ENCODE results near the gene CSAD. TPM values are rescaled to one million over a fixed set of nuclear protein-coding genes. Genes with fewer than 3 reads are reported as not detected.

The CSAD gene
- total and polyA plus RNA-seq, 2 of the 13 experiments (the other 11 are each of a cell fraction or from before 2014, with no cell fraction given), result 7.2 to 23.5 TPM

GRCh38 chr12:53201639-53202038 lies 20.9 kb upstream of the CSAD start:
- in situ Hi-C loops (cut with HindIII; ENCODE audit: extremely low pct_ligation_motif_present, low pct_unique_long_range_greater_than_20kb), result no loop called here
- CTCF ChIA-PET (ENCODE audit: low intra/inter-chr PET ratio, low total read pairs), result no interaction called here
- no peak for FAIRE-seq

More at GRCh38 chr12:53201639-53202038, 20.9 kb upstream of the CSAD start:
- peaks cover 2 to 11% of the 10 kb centered on the region in 2 experiments; a peak in 3 of 5 replicates for H3K27me3 ChIP-seq (ENCODE audit: control insufficient read depth in 1 of 2, insufficient read depth in 2 of 2, low read length in 2 of 2)
- no peak overlapping the region for H3K4me3 ChIP-seq (replicated peaks in 1 of 3; ENCODE audit: insufficient read depth in 1 of 3, low read depth in 2 of 3, low read length in 3 of 3)
- H3K36me3 ChIP-seq (replicated peaks in 1 of 2; ENCODE audit: control insufficient read depth in 1 of 2, insufficient read depth in 2 of 2, low read length in 2 of 2), result no peaks in the 10 kb centered on the region
- H4K20me1 ChIP-seq (ENCODE audit: insufficient read depth, low read length), result no peaks in the 10 kb centered on the region
- no peak overlapping the region for H3K27ac ChIP-seq (ENCODE audit: extremely low read length, insufficient read depth, low read length)
- ATAC-seq (no peak), DNase-seq (ENCODE audit: low spot score) (no peak)
- no peak overlapping the region for H3K4me2 ChIP-seq (ENCODE audit: low read depth, low read length)
- no peaks in the 10 kb centered on the region for H3K79me2 ChIP-seq (ENCODE audit: insufficient read depth, low read length)
- POLR2A ChIA-PET, result interaction anchor here (1.2 kb wide), 1 partner anchor 21 kb away, joined by 4 read pairs; no protein-coding TSS in a partner anchor
- BruUV-seq (replicated peaks), result no TSS peak
- H2AFZ ChIP-seq (ENCODE audit: low read length), result no peak overlapping the region
- no peak overlapping the region for H3K9ac ChIP-seq (ENCODE audit: insufficient read depth, low read depth, low read length)
- H3K4me1 ChIP-seq (ENCODE audit: insufficient read depth, low read length), result peaks cover 29% of the 10 kb centered on the region
- TF ChIP-seq THYN1 (CRISPR knock-in tag; IDR thresholded peaks at IDR 0.05; ENCODE audit: borderline replicate concordance, low read depth) (no peak), ZNF280D (CRISPR knock-in tag; IDR thresholded peaks at IDR 0.05) (no peak), ZNF205 (CRISPR knock-in tag; IDR thresholded peaks at IDR 0.05) (no peak), ZNF639 (CRISPR knock-in tag; conservative IDR thresholded peaks at IDR 0.05) (no peak), KLF9 (CRISPR knock-in tag; IDR thresholded peaks at IDR 0.05; ENCODE audit: low read depth) (no peak), ZZZ3 (CRISPR knock-in tag; IDR thresholded peaks at IDR 0.05; ENCODE audit: borderline replicate concordance) (no peak), HNF4A (CRISPR knock-in tag; IDR thresholded peaks at IDR 0.05) (peak; percentile 20; the same call in 1 of the 2 replicates), RNF219 (CRISPR knock-in tag; IDR thresholded peaks at IDR 0.05) (no peak)
- H3K9me3 ChIP-seq (ENCODE audit: low read length), result no peaks in the 10 kb centered on the region
- 18% methylated on average over 4 of the region's 4 CpGs for WGBS (ENCODE audit: low lambda C conversion rate)
- intact Hi-C loops (cut with micrococcal nuclease; ENCODE audit: unreplicated experiment), result no loop called here

All from HepG2 (cell line).